Mammary epithelial cell (primary cell): Measurements from ENCODE around the gene TELO2.

Experiments used
- CTCF ChIP-seq, 2 donors: IDR thresholded peaks in 1 of 2; conservative IDR thresholded peaks in 1 of 2; 2 replicates each; pipeline ENCODE4 v1.5.1; 2011 to 2012; ENCODE audit warnings: inconsistent platforms in 2 of 2, low read length in 2 of 2, mild to moderate bottlenecking in 2 of 2, control low read depth in 1 of 2, low read depth in 1 of 2; ENCODE audit not compliant: insufficient read depth in 1 of 2; ENCODE audit errors: extremely low read depth in 1 of 2
- EZH2 ChIP-seq: IDR thresholded peaks from 2 replicates; pipeline ENCODE4 v1.6.1; 2012; ENCODE audit warnings: low read length, inconsistent platforms, borderline replicate concordance

DNA sequence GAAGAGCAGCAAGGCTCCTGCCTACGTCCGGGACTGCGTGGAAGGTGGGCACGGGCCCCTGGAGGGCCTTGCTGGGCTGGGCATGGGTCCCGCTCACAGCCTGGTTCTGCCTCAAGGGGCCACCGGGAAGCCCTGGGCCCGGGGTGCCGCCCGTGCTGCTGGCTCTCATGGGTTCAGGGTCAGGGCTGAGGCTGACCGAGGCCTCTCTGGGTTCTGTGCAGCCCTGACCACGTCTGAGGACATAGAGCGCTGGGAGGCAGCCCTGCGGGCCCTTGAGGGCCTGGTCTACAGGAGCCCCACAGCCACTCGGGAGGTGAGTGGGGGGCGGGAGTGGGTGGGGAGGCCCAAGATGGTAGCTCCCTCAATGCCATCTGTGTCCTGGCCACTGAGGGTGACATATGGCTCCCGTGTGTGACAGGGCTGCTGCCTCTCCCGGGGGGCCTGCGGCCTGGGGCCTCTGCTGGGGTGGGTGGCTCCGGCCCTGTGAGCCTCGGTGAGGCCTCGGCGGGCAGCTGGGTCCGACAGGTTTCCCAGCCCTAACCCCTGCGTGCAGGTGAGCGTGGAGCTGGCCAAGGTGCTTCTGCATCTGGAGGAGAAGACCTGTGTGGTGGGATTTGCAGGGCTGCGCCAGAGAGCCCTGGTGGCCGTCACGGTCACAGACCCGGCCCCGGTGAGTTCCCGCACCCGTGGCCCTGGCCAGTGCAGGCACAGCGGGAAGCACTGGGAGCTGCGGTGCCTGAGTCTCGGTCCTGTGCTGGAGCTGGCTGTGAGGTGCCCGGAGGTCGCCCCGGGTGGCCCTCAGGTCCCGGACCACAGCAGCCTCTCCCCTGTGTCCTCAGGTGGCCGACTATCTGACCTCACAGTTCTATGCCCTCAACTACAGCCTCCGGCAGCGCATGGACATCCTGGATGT, 9.2 kb downstream of the TELO2 start:
- TF ChIP-seq CTCF (conservative IDR thresholded peaks at IDR 0.05 in 1 of 2, IDR thresholded peaks at IDR 0.05 in 1 of 2; ENCODE audit: extremely low read depth in 1 of 2, insufficient read depth in 1 of 2, low read depth in 1 of 2, low read length in 2 of 2) = no peak
- TF ChIP-seq EZH2 = no peak
